Measurements from ENCODE around the gene CHST15. TPM values are rescaled to one million over a fixed set of nuclear protein-coding genes. Genes with fewer than 3 reads are reported as not detected.

The CHST15 gene
- total and polyA plus RNA-seq, 2 of the 4 experiments (the other 2 are of a cell fraction) = 0.14 to 0.18 TPM

DNA sequence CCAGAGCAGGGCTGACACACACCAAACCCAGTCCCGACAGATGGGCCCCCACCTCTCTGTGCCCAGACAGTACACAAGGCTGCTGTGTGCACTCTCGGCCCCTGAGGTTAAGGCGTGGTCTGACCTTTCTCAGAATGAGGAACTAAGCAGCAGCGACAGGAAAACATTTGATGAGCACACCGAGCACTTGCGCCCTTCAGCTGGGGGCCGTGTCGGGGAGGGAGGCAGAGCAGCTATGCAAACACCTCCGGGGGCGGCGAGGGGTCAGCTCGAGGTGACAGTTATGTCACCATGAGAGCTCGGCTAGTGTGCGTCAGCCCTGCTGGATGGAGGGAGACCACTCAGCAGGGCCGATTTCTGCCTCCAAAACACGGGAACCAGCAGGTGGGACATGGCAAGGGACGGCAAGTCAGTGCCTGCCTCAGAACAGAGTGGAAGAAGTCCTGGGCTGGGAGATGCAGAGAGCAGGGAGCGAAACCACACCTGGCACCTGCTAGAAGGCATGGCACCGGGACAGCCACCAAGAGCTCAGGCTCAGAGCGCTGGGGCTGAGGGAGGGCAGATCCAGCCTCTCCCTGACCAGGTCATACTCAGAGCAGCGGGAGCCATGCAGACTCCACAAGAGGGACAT, 57.4 kb downstream of the CHST15 start:
- H2AFZ ChIP-seq (replicated peaks; ENCODE audit: low read length, poor library complexity) = no peak overlapping the region
- H3K27ac ChIP-seq (ENCODE audit: insufficient read depth, low read length) = no peak overlapping the region
- H3K79me1 ChIP-seq (ENCODE audit: low read depth in 1 of 2, low read length in 2 of 2) = no peaks in the 10 kb centered on the region
- no peak overlapping the region for H2BK120ac ChIP-seq (ENCODE audit: low read depth, low read length)
- no peaks in the 10 kb centered on the region for H3K9me1 ChIP-seq (ENCODE audit: insufficient read depth, low read length)
- in situ Hi-C loops (cut with MboI; ENCODE audit: low sequenced_read_pairs) (no loop called here), intact Hi-C loops (cut with micrococcal nuclease) (no loop called here), dilution Hi-C loops (cut with HindIII; ENCODE audit: low sequenced_read_pairs, unreplicated experiment) (no loop called here)
- TF ChIP-seq CEBPB (IDR thresholded peaks at IDR 0.05; ENCODE audit: low read depth, low read length) (no peak), BHLHE40 (IDR thresholded peaks at IDR 0.05; ENCODE audit: low read depth, low read length) (no peak), RFX5 (IDR thresholded peaks at IDR 0.05; ENCODE audit: low read depth, low read length) (no peak), FOS (IDR thresholded peaks at IDR 0.05; ENCODE audit: low read depth, low read length) (no peak), POLR2A (IDR thresholded peaks at IDR 0.05; ENCODE audit: low read depth, low read length) (no peak), MXI1 (IDR thresholded peaks at IDR 0.05; ENCODE audit: borderline replicate concordance, low read depth, low read length) (no peak), MAFK (IDR thresholded peaks at IDR 0.05; ENCODE audit: low read depth, low read length) (no peak), USF2 (IDR thresholded peaks at IDR 0.05; ENCODE audit: low read depth, low read length) (no peak), MAZ (IDR thresholded peaks at IDR 0.05; ENCODE audit: borderline replicate concordance, low read depth, low read length) (no peak), CHD1 (IDR thresholded peaks at IDR 0.05; ENCODE audit: low read depth, low read length) (no peak), RAD21 (IDR thresholded peaks at IDR 0.05; ENCODE audit: low read length) (no peak), RCOR1 (IDR thresholded peaks at IDR 0.05; ENCODE audit: insufficient replicate concordance, low read length) (no peak), NFE2L2 (IDR thresholded peaks at IDR 0.05; ENCODE audit: low read depth, low read length) (no peak), SMC3 (IDR thresholded peaks at IDR 0.05; ENCODE audit: low read depth, low read length) (no peak)
- TF ChIP-seq, protein P1, sequence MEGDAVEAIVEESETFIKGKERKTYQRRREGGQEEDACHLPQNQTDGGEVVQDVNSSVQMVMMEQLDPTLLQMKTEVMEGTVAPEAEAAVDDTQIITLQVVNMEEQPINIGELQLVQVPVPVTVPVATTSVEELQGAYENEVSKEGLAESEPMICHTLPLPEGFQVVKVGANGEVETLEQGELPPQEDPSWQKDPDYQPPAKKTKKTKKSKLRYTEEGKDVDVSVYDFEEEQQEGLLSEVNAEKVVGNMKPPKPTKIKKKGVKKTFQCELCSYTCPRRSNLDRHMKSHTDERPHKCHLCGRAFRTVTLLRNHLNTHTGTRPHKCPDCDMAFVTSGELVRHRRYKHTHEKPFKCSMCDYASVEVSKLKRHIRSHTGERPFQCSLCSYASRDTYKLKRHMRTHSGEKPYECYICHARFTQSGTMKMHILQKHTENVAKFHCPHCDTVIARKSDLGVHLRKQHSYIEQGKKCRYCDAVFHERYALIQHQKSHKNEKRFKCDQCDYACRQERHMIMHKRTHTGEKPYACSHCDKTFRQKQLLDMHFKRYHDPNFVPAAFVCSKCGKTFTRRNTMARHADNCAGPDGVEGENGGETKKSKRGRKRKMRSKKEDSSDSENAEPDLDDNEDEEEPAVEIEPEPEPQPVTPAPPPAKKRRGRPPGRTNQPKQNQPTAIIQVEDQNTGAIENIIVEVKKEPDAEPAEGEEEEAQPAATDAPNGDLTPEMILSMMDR (conservative IDR thresholded peaks at IDR 0.05; ENCODE audit: low read depth, low read length) = no peak
- TF ChIP-seq, protein P2, sequence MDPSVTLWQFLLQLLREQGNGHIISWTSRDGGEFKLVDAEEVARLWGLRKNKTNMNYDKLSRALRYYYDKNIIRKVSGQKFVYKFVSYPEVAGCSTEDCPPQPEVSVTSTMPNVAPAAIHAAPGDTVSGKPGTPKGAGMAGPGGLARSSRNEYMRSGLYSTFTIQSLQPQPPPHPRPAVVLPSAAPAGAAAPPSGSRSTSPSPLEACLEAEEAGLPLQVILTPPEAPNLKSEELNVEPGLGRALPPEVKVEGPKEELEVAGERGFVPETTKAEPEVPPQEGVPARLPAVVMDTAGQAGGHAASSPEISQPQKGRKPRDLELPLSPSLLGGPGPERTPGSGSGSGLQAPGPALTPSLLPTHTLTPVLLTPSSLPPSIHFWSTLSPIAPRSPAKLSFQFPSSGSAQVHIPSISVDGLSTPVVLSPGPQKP (IDR thresholded peaks at IDR 0.05; ENCODE audit: borderline replicate concordance, low read depth, low read length) = no peak
- no peak overlapping the region for H3K4ac ChIP-seq (ENCODE audit: low read depth, low read length)
- no peak overlapping the region for H3K18ac ChIP-seq (ENCODE audit: low read depth, low read length)
- CTCF ChIA-PET = no interaction called here
- no TSS peak for BruUV-seq (replicated peaks)
- H4K20me1 ChIP-seq (ENCODE audit: insufficient read depth, low read length) = no peaks in the 10 kb centered on the region
- no peak overlapping the region for H4K8ac ChIP-seq (ENCODE audit: low read depth in 2 of 2, low read length in 2 of 2)
- H3K4me1 ChIP-seq (ENCODE audit: control insufficient read depth, insufficient read depth, low read length) = no peaks in the 10 kb centered on the region
- H3K23ac ChIP-seq (ENCODE audit: low read depth, low read length) = no peak overlapping the region
- H3K27me3 ChIP-seq (ENCODE audit: control insufficient read depth, insufficient read depth, low read length) = no peaks in the 10 kb centered on the region
- H3K9me3 ChIP-seq (ENCODE audit: control insufficient read depth, insufficient read depth, low read length) = no peaks in the 10 kb centered on the region
- H3K9ac ChIP-seq (ENCODE audit: low read depth, low read length) = no peak overlapping the region
- no peaks in the 10 kb centered on the region for H3K36me3 ChIP-seq (ENCODE audit: control insufficient read depth, insufficient read depth, low read length)
- POLR2A ChIA-PET (ENCODE audit: unreplicated experiment) = no interaction called here
- H2BK5ac ChIP-seq (ENCODE audit: low read depth, low read length, poor library complexity, severe bottlenecking) = no peak overlapping the region
- no peak overlapping the region for H2BK20ac ChIP-seq (ENCODE audit: low read depth, low read length)
- H2AK5ac ChIP-seq (ENCODE audit: low read depth, low read length) = no peak overlapping the region
- 50% methylated on average over 7 of the region's 21 CpGs; no CpG with 5 or more reads in 1 of the 2 experiments for WGBS, 2 experiments (ENCODE audit: extremely low coverage in 2 of 2, insufficient read length in 1 of 2)
- DNase-seq (no peak), ATAC-seq (ENCODE audit: low read depth) (no peak)
- no peak overlapping the region for H2AK9ac ChIP-seq (replicated peaks; ENCODE audit: low read depth, low read length, poor library complexity)
- no peak overlapping the region for H4K5ac ChIP-seq (ENCODE audit: low read depth, low read length)
- H3K56ac ChIP-seq (ENCODE audit: extremely low read depth, insufficient read depth, low read length) = no peak overlapping the region
- no peak overlapping the region for H3K4me3 ChIP-seq (ENCODE audit: insufficient read depth, low read depth, low read length)
- no peak overlapping the region for H2BK15ac ChIP-seq (ENCODE audit: low read depth, low read length)
- H3K14ac ChIP-seq (replicated peaks; ENCODE audit: low read depth, low read length) = no peak overlapping the region
- no peak overlapping the region for H3K4me2 ChIP-seq (ENCODE audit: low read depth, low read length)
- H4K91ac ChIP-seq (ENCODE audit: insufficient read depth, low read depth, low read length) = no peak overlapping the region

Data from IMR-90 (cell line).